Natural killer cell treated with Interleukin-12 subunit alpha and Interleukin-12 subunit beta and Interleukin-15 and Interleukin-18, amount 100 ng/mL, for 72 hours (primary cell): ENCODE measurements around the gene BUB1B. TPM values are rescaled to one million over a fixed set of nuclear protein-coding genes. Genes with fewer than 3 reads are reported as not detected.
A peak's percentile ranks its signal among the peaks of the same experiment; 100 is the strongest.
"Not testable (repeated sequence)": the region's sequence is repeated elsewhere in the genome, so short reads cannot be mapped to it uniquely, and the experiment has no call there.

Source experiments
- ATAC-seq, 2 donors: fragments of 150-1000 bp; cut with Tn5 transposase in 1 of 2; sonication (Bioruptor Pico), chemical (Tn5 transposase) in 1 of 2; 2 replicates each; pipeline ENCODE4 v1.10.0; 2021
- DNase-seq: peaks from one replicate; pipeline ENCODE4 v3.0.0; 2022; ENCODE audit warnings: low spot score
- H3K27ac Mint-ChIP-seq, 2 donors: 1 replicate in 1 of 2; 2 replicates in 1 of 2; pipeline ENCODE4 v1.8.0; 2022; ENCODE audit warnings: mixed read lengths in 2 of 2, mild to moderate bottlenecking in 1 of 2, moderate library complexity in 1 of 2
- H3K27me3 Mint-ChIP-seq, 2 donors: 1 replicate in 1 of 2; 2 replicates in 1 of 2; pipeline ENCODE4 v1.8.0; 2022; ENCODE audit warnings: mixed read lengths in 2 of 2
- H3K36me3 Mint-ChIP-seq: one replicate; pipeline ENCODE4 v1.8.0; 2022; ENCODE audit warnings: mixed read lengths
- H3K4me1 Mint-ChIP-seq, 2 donors: 1 replicate in 1 of 2; 2 replicates in 1 of 2; pipeline ENCODE4 v1.8.0; 2022; ENCODE audit warnings: low read depth in 2 of 2, mixed read lengths in 2 of 2, mild to moderate bottlenecking in 1 of 2
- H3K4me3 Mint-ChIP-seq: one replicate; pipeline ENCODE4 v1.8.0; 2022; ENCODE audit warnings: mixed read lengths
- H3K9me3 Mint-ChIP-seq: 2 replicates; pipeline ENCODE4 v1.8.0; 2022; ENCODE audit warnings: mixed read lengths
- total RNA-seq, 2 donors: library from RNA; stranded (reverse); gene quantifications; one replicate each; pipeline ENCODE4 v1.2.3, GENCODE V29; 2022

BUB1B gene
- total RNA-seq, 2 donors from 2014 or later: 19.4 to 70.8 TPM

GRCh38 chr15:40150163-40150925 lies 10.5 kb upstream of the BUB1B start:
- Mint-ChIP-seq H3K4me1 (no peaks in the 10 kb centered on the region), H3K27me3 (peaks cover 0 to 9% of the 10 kb centered on the region in 2 donors), H3K4me3 (no peak overlapping the region), H3K36me3 (no peaks in the 10 kb centered on the region), H3K27ac (no peak overlapping the region), H3K9me3 (no peaks in the 10 kb centered on the region)
- DNase-seq (no peak), ATAC-seq (no peak)

- Mint-ChIP-seq H3K4me3 (no peak overlapping the region), H3K9me3 (no peaks in the 10 kb centered on the region), H3K27me3 (peaks cover 0 to 9% of the 10 kb centered on the region in 2 donors), H3K36me3 (no peaks in the 10 kb centered on the region), H3K27ac (no peak overlapping the region), H3K4me1 (no peaks in the 10 kb centered on the region)
- ATAC-seq (no peak), DNase-seq (no peak)
These were observed 9.4 kb upstream of the BUB1B start for GRCh38 chr15:40151499-40151898.

GRCh38 chr15:40151991-40152390 lies 8.9 kb upstream of the BUB1B start:
- no peaks in the 10 kb centered on the region for H3K36me3 Mint-ChIP-seq
- ATAC-seq: no peak
- no peaks in the 10 kb centered on the region for H3K4me1 Mint-ChIP-seq
- H3K27me3 Mint-ChIP-seq: peaks cover 0 to 9% of the 10 kb centered on the region in 2 donors
- no peak for DNase-seq
- H3K9me3 Mint-ChIP-seq: no peaks in the 10 kb centered on the region
- H3K27ac Mint-ChIP-seq: no peak overlapping the region
- H3K4me3 Mint-ChIP-seq: no peak overlapping the region

GRCh38 chr15:40154821-40155220 lies 6.0 kb upstream of the BUB1B start:
- DNase-seq, H3K36me3 Mint-ChIP-seq, ATAC-seq, H3K27me3 Mint-ChIP-seq, H3K4me1 Mint-ChIP-seq, H3K4me3 Mint-ChIP-seq, H3K9me3 Mint-ChIP-seq, H3K27ac Mint-ChIP-seq: not testable (repeated sequence)

GRCh38 chr15:40155270-40155910 lies 5.5 kb upstream of the BUB1B start:
- H3K36me3 Mint-ChIP-seq: no peaks in the 10 kb centered on the region
- no peak overlapping the region for H3K27ac Mint-ChIP-seq
- H3K27me3 Mint-ChIP-seq: peaks cover 0 to 2% of the 10 kb centered on the region in 2 donors
- H3K4me3 Mint-ChIP-seq: no peak overlapping the region
- DNase-seq (no peak), ATAC-seq (no peak)
- peaks cover 0 to 2% of the 10 kb centered on the region in 2 donors for H3K4me1 Mint-ChIP-seq
- H3K9me3 Mint-ChIP-seq: no peaks in the 10 kb centered on the region

GRCh38 chr15:40157778-40158447 lies 3.0 kb upstream of the BUB1B start:
- Mint-ChIP-seq H3K27me3 (no peaks in the 10 kb centered on the region), H3K4me1 (peaks cover 0 to 2% of the 10 kb centered on the region in 2 donors), H3K4me3 (no peak overlapping the region), H3K27ac (no peak overlapping the region), H3K36me3 (no peaks in the 10 kb centered on the region), H3K9me3 (no peaks in the 10 kb centered on the region)
- ATAC-seq (no peak), DNase-seq (no peak)

GRCh38 chr15:40160021-40160420 lies 848 bp upstream of the BUB1B start:
- no peak for ATAC-seq
- H3K4me1 Mint-ChIP-seq: peaks cover 0 to 2% of the 10 kb centered on the region in 2 donors
- no peaks in the 10 kb centered on the region for H3K36me3 Mint-ChIP-seq
- no peaks in the 10 kb centered on the region for H3K9me3 Mint-ChIP-seq
- no peak for DNase-seq
- no peak overlapping the region for H3K27ac Mint-ChIP-seq
- no peak overlapping the region for H3K4me3 Mint-ChIP-seq
- H3K27me3 Mint-ChIP-seq: no peaks in the 10 kb centered on the region

GRCh38 chr15:40161693-40162391 lies 973 bp downstream of the BUB1B start:
- DNase-seq: no peak
- ATAC-seq: no peak
- no peaks in the 10 kb centered on the region for H3K9me3 Mint-ChIP-seq
- H3K4me3 Mint-ChIP-seq: no peak overlapping the region
- H3K4me1 Mint-ChIP-seq: peaks cover 0 to 2% of the 10 kb centered on the region in 2 donors
- H3K36me3 Mint-ChIP-seq: no peaks in the 10 kb centered on the region
- H3K27me3 Mint-ChIP-seq: no peaks in the 10 kb centered on the region
- H3K27ac Mint-ChIP-seq: no peak overlapping the region

GRCh38 chr15:40162552-40162951 lies 1.7 kb downstream of the BUB1B start:
- H3K27me3 Mint-ChIP-seq: no peaks in the 10 kb centered on the region
- no peaks in the 10 kb centered on the region for H3K36me3 Mint-ChIP-seq
- H3K9me3 Mint-ChIP-seq: no peaks in the 10 kb centered on the region
- H3K27ac Mint-ChIP-seq: no peak overlapping the region
- H3K4me3 Mint-ChIP-seq: no peak overlapping the region
- no peak for ATAC-seq
- DNase-seq: no peak
- peaks cover 0 to 2% of the 10 kb centered on the region in 2 donors for H3K4me1 Mint-ChIP-seq

- DNase-seq (no peak), ATAC-seq (no peak)
- Mint-ChIP-seq H3K27me3 (no peaks in the 10 kb centered on the region), H3K4me3 (peak overlapping the region; percentile 34), H3K4me1 (peaks cover 0 to 2% of the 10 kb centered on the region in 2 donors), H3K27ac (no peak overlapping the region), H3K9me3 (no peaks in the 10 kb centered on the region), H3K36me3 (peaks cover 4% of the 10 kb centered on the region)
These were observed 3.0 kb downstream of the BUB1B start for GRCh38 chr15:40163657-40164416.

GRCh38 chr15:40167374-40167773 lies 6.5 kb downstream of the BUB1B start:
- not testable (repeated sequence) for DNase-seq, H3K36me3 Mint-ChIP-seq, H3K9me3 Mint-ChIP-seq, ATAC-seq, H3K4me3 Mint-ChIP-seq, H3K4me1 Mint-ChIP-seq, H3K27me3 Mint-ChIP-seq, H3K27ac Mint-ChIP-seq

- no peaks in the 10 kb centered on the region for H3K4me1 Mint-ChIP-seq
- no peak for DNase-seq
- H3K36me3 Mint-ChIP-seq: no peaks in the 10 kb centered on the region
- H3K4me3 Mint-ChIP-seq: no peak overlapping the region
- no peak for ATAC-seq
- no peaks in the 10 kb centered on the region for H3K9me3 Mint-ChIP-seq
- H3K27ac Mint-ChIP-seq: no peak overlapping the region
- H3K27me3 Mint-ChIP-seq: no peaks in the 10 kb centered on the region
These were observed 14.3 kb downstream of the BUB1B start for GRCh38 chr15:40175160-40175559.

GRCh38 chr15:40182358-40183029 lies 21.6 kb downstream of the BUB1B start:
- H3K36me3 Mint-ChIP-seq: peaks cover 6% of the 10 kb centered on the region
- H3K27ac Mint-ChIP-seq: peak overlapping the region; percentile 60 to 66
- peaks cover 16 to 23% of the 10 kb centered on the region in 2 donors for H3K4me1 Mint-ChIP-seq
- no peaks in the 10 kb centered on the region for H3K9me3 Mint-ChIP-seq
- ATAC-seq (no peak), DNase-seq (no peak)
- H3K4me3 Mint-ChIP-seq: peak overlapping the region; percentile 65
- H3K27me3 Mint-ChIP-seq: no peaks in the 10 kb centered on the region
